ENCODE results near the gene ADAM29. TPM values are rescaled to one million over a fixed set of nuclear protein-coding genes. Genes with fewer than 3 reads are reported as not detected.
"Not testable (repeated sequence)": the region's sequence is repeated elsewhere in the genome, so short reads cannot be mapped to it uniquely, and the experiment has no call there.

Gene ADAM29
- not detected for total RNA-seq

GRCh38 chr4:174918058-174918457 lies at the start of gene ADAM29:
ADAM29 (plus strand) TSS chr4:174918358; CDS start chr4:174975526, 57,168 bp downstream.
- Mint-ChIP-seq H3K27ac (no peak within 1 kb of the TSS), H3K9me3 (no peaks in the 10 kb centered on the region), H3K36me3 (no peaks in the 10 kb centered on the region), H3K4me1 (no peaks in the 10 kb centered on the region), H3K4me3 (no peak within 1 kb of the TSS), H3K27me3 (no peaks in the 10 kb centered on the region)
- DNase-seq = no peak

- peaks cover 1% of the 10 kb centered on the region for H3K9me3 Mint-ChIP-seq
- DNase-seq = no peak
- H3K27ac Mint-ChIP-seq = no peak overlapping the region
- no peaks in the 10 kb centered on the region for H3K27me3 Mint-ChIP-seq
- no peaks in the 10 kb centered on the region for H3K36me3 Mint-ChIP-seq
- H3K4me3 Mint-ChIP-seq = no peak overlapping the region
- H3K4me1 Mint-ChIP-seq = no peaks in the 10 kb centered on the region
These were observed 48.8 kb upstream of the ADAM29 start for GRCh38 chr4:174869339-174869738.

- Mint-ChIP-seq H3K36me3 (no peaks in the 10 kb centered on the region), H3K27me3 (no peaks in the 10 kb centered on the region), H3K4me3 (no peak overlapping the region), H3K9me3 (peaks cover 1% of the 10 kb centered on the region), H3K27ac (no peak overlapping the region), H3K4me1 (no peaks in the 10 kb centered on the region)
- no peak for DNase-seq
These were observed 47.8 kb upstream of the ADAM29 start for GRCh38 chr4:174870311-174870710.

- H3K27me3 Mint-ChIP-seq = no peaks in the 10 kb centered on the region
- H3K4me1 Mint-ChIP-seq = no peaks in the 10 kb centered on the region
- no peak for DNase-seq
- no peak overlapping the region for H3K27ac Mint-ChIP-seq
- peaks cover 1% of the 10 kb centered on the region for H3K9me3 Mint-ChIP-seq
- no peaks in the 10 kb centered on the region for H3K36me3 Mint-ChIP-seq
- H3K4me3 Mint-ChIP-seq = no peak overlapping the region
These were observed 46.8 kb upstream of the ADAM29 start for GRCh38 chr4:174871407-174871806.

GRCh38 chr4:174873146-174873545 lies 45.0 kb upstream of the ADAM29 start:
- not testable (repeated sequence) for H3K4me3 Mint-ChIP-seq, H3K36me3 Mint-ChIP-seq, DNase-seq, H3K9me3 Mint-ChIP-seq, H3K27me3 Mint-ChIP-seq, H3K27ac Mint-ChIP-seq, H3K4me1 Mint-ChIP-seq

- no peak overlapping the region for H3K4me3 Mint-ChIP-seq
- H3K4me1 Mint-ChIP-seq = no peaks in the 10 kb centered on the region
- no peaks in the 10 kb centered on the region for H3K27me3 Mint-ChIP-seq
- no peaks in the 10 kb centered on the region for H3K9me3 Mint-ChIP-seq
- no peaks in the 10 kb centered on the region for H3K36me3 Mint-ChIP-seq
- no peak for DNase-seq
- no peak overlapping the region for H3K27ac Mint-ChIP-seq
These were observed 44.2 kb upstream of the ADAM29 start for GRCh38 chr4:174873931-174874330.

GRCh38 chr4:174874898-174875297 lies 43.3 kb upstream of the ADAM29 start:
- H3K4me1 Mint-ChIP-seq = no peaks in the 10 kb centered on the region
- no peak overlapping the region for H3K4me3 Mint-ChIP-seq
- no peak for DNase-seq
- H3K9me3 Mint-ChIP-seq = no peaks in the 10 kb centered on the region
- H3K36me3 Mint-ChIP-seq = no peaks in the 10 kb centered on the region
- no peak overlapping the region for H3K27ac Mint-ChIP-seq
- no peaks in the 10 kb centered on the region for H3K27me3 Mint-ChIP-seq

- Mint-ChIP-seq H3K4me3 (no peak overlapping the region), H3K27me3 (no peaks in the 10 kb centered on the region), H3K27ac (no peak overlapping the region), H3K9me3 (peaks cover 3% of the 10 kb centered on the region), H3K36me3 (no peaks in the 10 kb centered on the region), H3K4me1 (no peaks in the 10 kb centered on the region)
- no peak for DNase-seq
These were observed 38.2 kb upstream of the ADAM29 start for GRCh38 chr4:174880001-174880400.

GRCh38 chr4:174882317-174882992 lies 35.7 kb upstream of the ADAM29 start:
- H3K4me1 Mint-ChIP-seq = no peaks in the 10 kb centered on the region
- H3K9me3 Mint-ChIP-seq = peaks cover 3% of the 10 kb centered on the region
- H3K27ac Mint-ChIP-seq = no peak overlapping the region
- no peak for DNase-seq
- no peaks in the 10 kb centered on the region for H3K36me3 Mint-ChIP-seq
- no peak overlapping the region for H3K4me3 Mint-ChIP-seq
- no peaks in the 10 kb centered on the region for H3K27me3 Mint-ChIP-seq

- H3K27me3 Mint-ChIP-seq = no peaks in the 10 kb centered on the region
- no peaks in the 10 kb centered on the region for H3K4me1 Mint-ChIP-seq
- no peaks in the 10 kb centered on the region for H3K36me3 Mint-ChIP-seq
- DNase-seq = no peak
- H3K27ac Mint-ChIP-seq = no peak overlapping the region
- no peak overlapping the region for H3K4me3 Mint-ChIP-seq
- H3K9me3 Mint-ChIP-seq = peaks cover 17% of the 10 kb centered on the region
These were observed 10.7 kb upstream of the ADAM29 start for GRCh38 chr4:174907508-174907907.

GRCh38 chr4:174910271-174910670 lies 7.9 kb upstream of the ADAM29 start:
- H3K27me3 Mint-ChIP-seq = no peaks in the 10 kb centered on the region
- no peaks in the 10 kb centered on the region for H3K36me3 Mint-ChIP-seq
- H3K4me1 Mint-ChIP-seq = no peaks in the 10 kb centered on the region
- no peak overlapping the region for H3K4me3 Mint-ChIP-seq
- DNase-seq = no peak
- H3K27ac Mint-ChIP-seq = no peak overlapping the region
- H3K9me3 Mint-ChIP-seq = peaks cover 7% of the 10 kb centered on the region

- Mint-ChIP-seq H3K27me3 (no peaks in the 10 kb centered on the region), H3K9me3 (peaks cover 3% of the 10 kb centered on the region), H3K27ac (no peak overlapping the region), H3K4me3 (no peak overlapping the region), H3K4me1 (no peaks in the 10 kb centered on the region), H3K36me3 (no peaks in the 10 kb centered on the region)
- no peak for DNase-seq
These were observed 5.1 kb upstream of the ADAM29 start for GRCh38 chr4:174912919-174913543.

- DNase-seq = no peak
- no peak overlapping the region for H3K27ac Mint-ChIP-seq
- H3K4me3 Mint-ChIP-seq = no peak overlapping the region
- H3K4me1 Mint-ChIP-seq = no peaks in the 10 kb centered on the region
- no peaks in the 10 kb centered on the region for H3K27me3 Mint-ChIP-seq
- no peaks in the 10 kb centered on the region for H3K36me3 Mint-ChIP-seq
- H3K9me3 Mint-ChIP-seq = no peaks in the 10 kb centered on the region
These were observed 1.8 kb downstream of the ADAM29 start for GRCh38 chr4:174919886-174920423.

GRCh38 chr4:174926958-174927357 lies 8.8 kb downstream of the ADAM29 start:
- no peaks in the 10 kb centered on the region for H3K9me3 Mint-ChIP-seq
- H3K36me3 Mint-ChIP-seq = no peaks in the 10 kb centered on the region
- no peaks in the 10 kb centered on the region for H3K27me3 Mint-ChIP-seq
- H3K4me3 Mint-ChIP-seq = no peak overlapping the region
- H3K4me1 Mint-ChIP-seq = no peaks in the 10 kb centered on the region
- no peak for DNase-seq
- H3K27ac Mint-ChIP-seq = no peak overlapping the region

- no peak overlapping the region for H3K4me3 Mint-ChIP-seq
- DNase-seq = no peak
- H3K9me3 Mint-ChIP-seq = no peaks in the 10 kb centered on the region
- H3K27me3 Mint-ChIP-seq = no peaks in the 10 kb centered on the region
- H3K36me3 Mint-ChIP-seq = no peaks in the 10 kb centered on the region
- H3K27ac Mint-ChIP-seq = no peak overlapping the region
- H3K4me1 Mint-ChIP-seq = no peaks in the 10 kb centered on the region
These were observed 10.0 kb downstream of the ADAM29 start for GRCh38 chr4:174928174-174928573.
